GM04503 (cell line): ENCODE measurements around the gene DAAM1.

Source experiments
- DNase-seq: peaks from one replicate; pipeline ENCODE4 v3.0.0-alpha.2; 2012; ENCODE audit warnings: low read depth

The DAAM1 gene

DNA sequence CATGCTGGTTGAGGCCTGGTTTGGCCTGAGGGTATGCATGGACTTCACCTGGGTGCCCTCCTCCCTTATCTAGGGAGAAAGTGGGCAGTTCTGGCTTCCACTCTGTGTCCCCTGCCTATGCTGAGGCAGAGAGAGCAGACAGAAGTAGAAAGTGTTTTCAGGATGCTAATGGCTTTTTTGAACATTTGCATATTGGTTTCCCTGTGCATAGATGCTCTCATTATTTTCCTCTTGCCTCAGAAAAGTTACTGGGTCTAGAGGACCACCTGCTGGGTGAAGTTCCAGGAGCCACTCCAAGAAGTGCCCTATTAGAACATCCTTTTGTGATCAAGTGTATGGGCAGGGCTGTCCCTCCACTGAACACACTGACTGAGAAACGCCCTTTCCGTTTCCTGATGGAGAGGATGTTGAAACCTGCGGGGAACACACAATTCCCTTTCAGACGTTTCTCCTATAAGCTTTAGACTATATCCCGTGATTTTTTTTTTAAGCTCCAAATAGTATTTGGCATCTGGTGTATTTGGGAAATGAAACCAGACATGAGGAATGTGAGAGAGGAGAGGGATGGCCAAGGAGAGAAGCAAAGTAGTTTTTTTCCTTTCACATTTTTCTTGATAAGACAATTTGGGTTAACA lies 66.6 kb downstream of the DAAM1 start:
- DNase-seq: no peak

- no peak for DNase-seq
Observed at GRCh38 chr14:59256331-59256730, 67.9 kb downstream of the DAAM1 start.

GRCh38 chr14:59261334-59261733 lies 72.9 kb downstream of the DAAM1 start:
- DNase-seq: no peak

DNA sequence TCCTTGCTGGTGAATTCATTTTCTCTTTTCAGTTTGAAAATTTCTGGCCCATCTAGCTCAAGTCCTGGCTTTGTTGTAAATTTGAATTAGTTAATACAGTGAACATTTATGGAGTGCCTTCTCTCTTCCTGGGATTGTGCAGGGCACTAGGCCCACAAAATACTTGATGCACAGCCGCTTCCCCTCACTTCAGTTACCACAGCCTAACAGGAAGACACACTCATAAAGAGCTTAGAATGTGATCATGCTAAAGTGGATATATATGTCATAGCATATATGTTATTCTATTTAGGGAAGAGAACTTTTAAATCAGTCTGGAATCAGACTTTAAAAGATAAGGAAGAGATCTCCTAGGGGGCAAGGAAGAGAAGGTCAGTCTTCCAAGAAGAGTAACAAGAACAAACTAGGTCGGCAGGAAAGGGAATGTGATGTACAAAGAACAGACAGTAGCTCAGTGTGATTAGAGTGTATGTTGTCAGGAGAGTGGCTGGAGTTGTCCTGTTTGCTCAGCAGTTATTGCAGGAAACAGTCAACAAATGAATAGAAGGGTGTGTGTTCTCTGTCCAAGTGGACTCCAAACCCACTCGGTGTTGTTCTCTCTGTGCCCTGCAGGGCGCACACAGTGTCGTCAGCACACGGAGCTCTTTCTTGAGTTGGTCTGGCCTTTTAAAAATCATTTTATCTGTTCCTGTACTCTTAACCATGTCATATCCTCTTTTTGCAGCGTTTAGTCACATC lies 74.4 kb downstream of the DAAM1 start:
- DNase-seq: no peak

DNA sequence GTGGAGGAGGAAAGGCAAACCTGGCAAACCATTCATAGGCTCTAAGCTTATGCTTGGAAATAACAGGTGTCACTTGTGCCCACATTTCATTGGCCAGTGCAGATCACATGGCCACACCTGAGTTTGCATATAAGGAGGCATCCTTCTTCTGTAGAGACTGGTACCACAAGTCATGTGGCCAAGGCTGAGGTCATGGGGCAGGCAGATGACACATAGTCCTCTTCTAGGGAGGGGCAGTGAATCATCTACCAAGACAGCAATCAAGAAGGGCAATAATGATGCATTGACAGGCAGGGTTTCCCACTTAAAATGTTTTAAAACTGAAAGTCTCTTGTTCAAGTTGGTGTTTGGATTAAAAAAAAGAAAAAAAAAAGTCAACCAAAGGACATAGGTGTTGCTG lies 77.3 kb downstream of the DAAM1 start:
- DNase-seq: no peak

- no peak for DNase-seq
Observed at GRCh38 chr14:59267046-59267445, 78.6 kb downstream of the DAAM1 start.

DNA sequence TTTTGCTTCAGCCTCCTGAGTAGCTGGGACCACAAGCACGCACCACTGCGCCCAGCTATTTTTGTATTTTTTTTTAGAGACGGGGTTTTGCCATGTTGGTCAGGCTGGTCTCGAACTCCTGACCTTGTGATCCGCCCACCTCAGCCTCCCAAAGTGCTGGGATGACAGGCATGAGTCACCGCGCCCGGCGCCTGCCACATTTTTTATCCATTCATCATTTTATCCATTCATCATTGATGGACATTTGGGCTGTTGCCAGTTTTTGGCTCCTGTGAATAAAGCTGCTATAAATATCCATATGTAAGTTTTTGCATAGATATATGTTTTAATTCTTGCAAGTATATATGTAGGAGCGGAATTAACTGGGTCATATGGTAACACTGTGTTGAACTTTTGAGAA lies 79.5 kb downstream of the DAAM1 start:
- no peak for DNase-seq

- no peak for DNase-seq
Observed at GRCh38 chr14:59268858-59269257, 80.4 kb downstream of the DAAM1 start.

DNA sequence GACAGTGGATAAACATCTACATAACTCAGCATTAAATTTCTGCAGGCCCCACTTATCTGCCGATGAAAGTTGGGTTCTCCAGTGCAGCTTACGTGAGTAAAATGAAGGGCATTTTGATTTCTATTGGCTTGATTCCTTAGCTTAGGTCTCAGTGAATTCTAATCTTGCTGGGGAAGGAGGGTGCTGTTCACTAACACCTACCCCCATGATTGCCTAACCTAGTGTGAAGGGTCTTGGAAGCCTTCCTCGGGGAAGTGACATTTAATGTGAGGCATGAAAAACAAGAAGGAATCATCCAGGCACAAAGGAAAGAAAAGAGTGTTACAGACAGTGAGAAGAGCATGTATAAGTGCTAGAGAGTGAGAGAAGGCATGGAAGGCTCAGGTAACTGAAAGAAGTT lies 81.0 kb downstream of the DAAM1 start:
- DNase-seq: no peak

GRCh38 chr14:59271256-59271655 lies 82.8 kb downstream of the DAAM1 start:
- no peak for DNase-seq

GRCh38 chr14:59271734-59272133 lies 83.3 kb downstream of the DAAM1 start:
- DNase-seq: no peak

GRCh38 chr14:59272633-59273032 lies 84.2 kb downstream of the DAAM1 start:
- no peak for DNase-seq

- no peak for DNase-seq
Observed at GRCh38 chr14:59273737-59274136, 85.3 kb downstream of the DAAM1 start.

DNA sequence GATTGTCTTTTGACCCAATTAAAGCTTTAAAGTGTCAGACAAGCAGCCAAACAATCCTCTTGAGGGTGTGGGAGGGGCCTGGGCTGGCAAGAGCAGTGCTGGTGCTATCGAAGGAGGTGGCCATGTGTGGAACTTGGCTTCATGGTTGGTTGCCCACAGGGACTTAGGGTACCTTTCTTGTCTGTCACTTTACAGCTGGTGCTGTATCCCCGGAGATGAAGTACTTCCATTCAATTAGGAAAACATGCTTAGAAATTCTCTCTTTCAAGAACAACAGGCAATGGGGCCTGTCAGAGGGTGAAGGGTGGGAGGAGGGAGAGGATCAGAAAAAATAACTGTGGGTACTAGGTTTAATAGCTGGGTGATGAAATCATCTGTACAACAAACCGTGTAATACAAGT lies 86.5 kb downstream of the DAAM1 start:
- no peak for DNase-seq

DNA sequence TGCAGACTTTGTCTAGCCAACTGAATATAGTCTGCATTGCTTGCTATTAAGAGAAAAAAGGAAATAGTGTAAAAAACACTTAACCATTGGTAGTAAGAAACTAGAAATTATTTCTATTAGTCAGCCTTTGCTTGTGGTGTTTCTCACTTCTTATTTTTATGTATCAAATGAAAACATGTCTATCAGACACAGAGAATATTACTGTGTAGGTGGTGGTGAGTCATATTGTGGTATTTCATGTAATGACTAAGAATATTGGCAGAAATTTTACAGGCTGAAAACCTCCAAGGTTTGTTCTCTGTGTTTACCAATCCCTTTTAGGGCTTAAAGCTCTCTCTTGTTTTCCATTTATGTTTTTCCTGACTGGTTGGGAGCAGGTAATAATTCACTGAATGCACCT lies 87.2 kb downstream of the DAAM1 start:
- DNase-seq: peak; percentile 70

GRCh38 chr14:59276235-59276634 lies 87.8 kb downstream of the DAAM1 start:
- DNase-seq: no peak

DNA sequence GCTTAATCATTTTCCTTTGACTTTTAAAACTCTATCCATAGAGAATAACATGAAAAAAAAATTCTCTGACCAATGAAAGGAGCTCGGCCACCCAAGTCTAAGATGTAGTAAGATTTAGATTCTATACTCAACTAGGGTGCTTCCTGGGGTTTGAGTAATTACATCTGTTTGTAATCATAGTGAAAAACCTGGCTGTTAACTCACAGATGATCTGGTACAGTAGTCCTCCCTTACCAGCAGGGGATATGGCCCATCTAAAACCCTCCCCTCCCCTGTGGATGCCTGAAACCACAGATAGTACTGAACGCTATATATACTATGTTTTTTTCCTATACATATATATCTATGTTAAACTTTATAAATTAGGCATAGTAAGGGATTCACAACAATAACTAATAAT lies 89.2 kb downstream of the DAAM1 start:
- DNase-seq: no peak

GRCh38 chr14:59278111-59278510 lies 89.6 kb downstream of the DAAM1 start:
- peak; percentile 60 for DNase-seq

DNA sequence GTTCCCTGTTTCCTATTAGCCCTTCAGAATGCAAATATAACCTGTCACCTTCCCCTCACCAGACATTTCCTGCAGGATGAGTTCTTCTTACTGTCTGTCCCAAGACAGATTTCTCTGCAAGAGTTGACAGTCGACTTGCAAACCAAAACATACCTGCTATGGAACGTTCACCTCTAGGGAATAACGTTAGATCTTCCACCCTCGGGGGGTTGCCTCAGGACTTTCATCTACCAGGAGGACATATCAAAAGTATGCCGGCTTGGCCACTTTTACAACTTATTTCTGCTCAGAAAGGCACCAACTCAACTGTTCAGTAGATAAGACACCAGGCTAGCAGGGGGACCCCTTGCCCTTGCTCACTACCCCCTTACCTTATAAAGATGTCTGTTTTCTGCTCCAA lies 92.5 kb downstream of the DAAM1 start:
- no peak for DNase-seq

DNA sequence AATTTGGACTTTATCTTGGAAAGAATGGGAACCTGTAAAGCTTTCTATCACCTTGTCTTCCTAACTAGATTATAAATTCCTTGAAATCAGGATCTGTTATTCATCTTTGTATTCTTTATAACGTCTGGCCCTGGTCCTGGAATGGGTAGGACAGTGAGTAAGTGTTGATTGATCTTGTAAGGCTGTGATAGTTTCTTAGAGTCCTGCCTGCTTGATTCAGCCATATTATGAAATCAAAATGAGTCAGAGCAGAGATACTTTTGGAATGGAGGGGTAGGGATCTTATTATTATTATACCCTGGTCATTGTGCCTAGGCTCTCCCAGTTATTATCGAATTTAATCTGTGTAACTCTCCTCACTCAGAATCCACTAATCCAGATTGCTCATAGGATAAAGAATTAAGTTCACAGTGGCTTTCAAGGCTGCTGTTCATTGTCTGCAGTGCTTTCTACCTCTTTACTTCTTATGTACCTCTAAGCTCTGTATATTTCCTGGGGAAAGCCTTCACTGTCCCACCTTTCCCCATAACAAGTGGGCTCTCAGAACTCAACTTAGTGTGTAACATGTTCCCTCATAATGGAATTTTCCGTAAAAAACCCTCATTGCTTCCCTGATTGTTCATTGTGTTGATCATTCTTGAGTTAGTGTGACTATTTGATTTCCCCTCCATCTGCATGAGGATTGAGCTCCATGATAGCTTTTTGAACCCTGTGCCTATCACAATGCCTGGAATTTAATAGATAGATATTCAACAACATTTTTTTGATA lies 93.3 kb downstream of the DAAM1 start:
- DNase-seq: peak; percentile 45

GRCh38 chr14:59282378-59282765 lies 93.9 kb downstream of the DAAM1 start:
- DNase-seq: no peak

DNA sequence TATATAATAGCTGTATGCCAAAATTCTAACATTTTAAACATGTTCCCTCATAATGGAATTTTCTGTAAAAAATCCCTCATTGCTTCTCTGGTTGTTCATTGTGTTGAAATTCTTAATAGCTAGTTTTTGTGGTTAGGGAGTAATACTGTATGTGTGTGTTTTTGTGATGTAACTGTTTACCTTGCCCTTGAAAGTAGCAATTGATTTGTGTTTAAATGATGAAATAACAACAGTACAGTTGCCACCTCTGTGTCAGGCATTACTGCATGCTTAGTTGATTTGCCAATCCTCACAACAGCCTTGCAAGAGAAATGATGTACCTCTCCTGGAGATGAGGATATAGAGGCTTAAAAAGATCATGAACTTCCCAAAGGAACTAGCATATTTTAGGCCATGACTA lies 94.9 kb downstream of the DAAM1 start:
- DNase-seq: peak; percentile 57

- no peak for DNase-seq
Observed at GRCh38 chr14:59284059-59284458, 95.6 kb downstream of the DAAM1 start.
